ENCODE data around the gene RPL7L1. TPM values are rescaled to one million over a fixed set of nuclear protein-coding genes. Genes with fewer than 3 reads are reported as not detected.
A peak's percentile ranks its signal among the peaks of the same experiment; 100 is the strongest.

Gene RPL7L1
- total and polyA plus RNA-seq, 2 of the 13 experiments (the other 11 are each of a cell fraction or from before 2014, with no cell fraction given), result 51.6 to 179 TPM

DNA sequence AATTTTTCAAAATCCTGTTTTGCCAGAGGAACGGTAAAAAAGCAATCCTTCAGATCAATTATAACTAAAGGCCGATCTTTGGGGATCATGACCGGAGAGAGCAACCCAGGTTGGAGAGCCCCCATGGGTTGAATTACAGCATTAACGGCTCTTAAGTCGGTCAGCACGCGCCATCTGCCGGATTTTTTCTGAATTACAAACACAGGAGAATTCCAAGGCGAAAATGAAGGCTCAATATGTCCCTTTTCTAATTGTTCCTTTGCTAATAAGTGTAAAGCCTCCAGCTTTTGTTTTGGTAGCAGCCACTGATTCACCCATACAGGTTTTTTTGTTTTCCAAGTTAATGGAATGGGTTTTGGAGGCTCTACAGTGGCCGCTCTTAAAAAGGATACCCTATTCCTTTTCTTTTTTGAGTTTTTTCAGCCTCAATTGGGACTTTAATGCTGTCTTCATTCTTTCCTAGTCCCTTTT is 19.5 kb downstream of the RPL7L1 start (continued):
- TF ChIP-seq RAD21 (CRISPR knock-in tag; IDR thresholded peaks at IDR 0.05) (peak; percentile 83), MTF1 (CRISPR knock-in tag; IDR thresholded peaks at IDR 0.05) (no peak), DMAP1 (CRISPR knock-in tag; IDR thresholded peaks at IDR 0.05) (0 out of 2 replicates have a peak, but pooled peaks have one; percentile 24), ZNF44 (CRISPR knock-in tag; IDR thresholded peaks at IDR 0.05) (no peak), HIVEP1 (CRISPR knock-in tag; IDR thresholded peaks at IDR 0.05) (no peak), HOXA3 (CRISPR knock-in tag; IDR thresholded peaks at IDR 0.05) (no peak), RORA (CRISPR knock-in tag; IDR thresholded peaks at IDR 0.05) (no peak), RFXAP (CRISPR knock-in tag; IDR thresholded peaks at IDR 0.05; ENCODE audit: borderline replicate concordance) (no peak), ATAD3A (CRISPR knock-in tag; IDR thresholded peaks at IDR 0.05) (no peak), ZBTB42 (CRISPR knock-in tag; IDR thresholded peaks at IDR 0.05) (no peak), PTBP1 (IDR thresholded peaks at IDR 0.05; ENCODE audit: low read depth, low read length, poor library complexity, severe bottlenecking) (no peak), FOXJ3 (CRISPR knock-in tag; IDR thresholded peaks at IDR 0.05; ENCODE audit: borderline replicate concordance) (no peak), ZNF737 (CRISPR knock-in tag; IDR thresholded peaks at IDR 0.05; ENCODE audit: borderline replicate concordance) (no peak), ZNF883 (CRISPR knock-in tag; IDR thresholded peaks at IDR 0.05; ENCODE audit: not compliant biosample characterization) (no peak), ZNF747 (CRISPR knock-in tag; IDR thresholded peaks at IDR 0.05; ENCODE audit: borderline replicate concordance) (no peak), SMC3 (IDR thresholded peaks at IDR 0.05; ENCODE audit: low read length) (peak; percentile 73), ZNF652 (CRISPR knock-in tag; IDR thresholded peaks at IDR 0.05; ENCODE audit: borderline replicate concordance, low read depth) (0 out of 2 replicates have a peak, but pooled peaks have one; percentile 18), ZNF232 (CRISPR knock-in tag; IDR thresholded peaks at IDR 0.05; ENCODE audit: borderline replicate concordance) (no peak), SIX1 (CRISPR knock-in tag; IDR thresholded peaks at IDR 0.05; ENCODE audit: borderline replicate concordance) (peak; percentile 55; the same call in 1 of the 2 replicates), HDAC2 (CRISPR knock-in tag; IDR thresholded peaks at IDR 0.05) (no peak), ZNF143 (CRISPR knock-in tag; IDR thresholded peaks at IDR 0.05) (no peak), CEBPB (IDR thresholded peaks at IDR 0.05; ENCODE audit: borderline replicate concordance, low read depth, low read length) (no peak), GTF2F1 (IDR thresholded peaks at IDR 0.05; ENCODE audit: low read length) (no peak), MTF2 (CRISPR knock-in tag; IDR thresholded peaks at IDR 0.05; ENCODE audit: borderline replicate concordance) (no peak), SAP130 (CRISPR knock-in tag; IDR thresholded peaks at IDR 0.05; ENCODE audit: low read depth) (0 out of 2 replicates have a peak, but pooled peaks have one; percentile 14), SOX5 (CRISPR knock-in tag; IDR thresholded peaks at IDR 0.05; ENCODE audit: borderline replicate concordance) (0 out of 2 replicates have a peak, but pooled peaks have one; percentile 16), ZNF777 (CRISPR knock-in tag; IDR thresholded peaks at IDR 0.05) (no peak)
- TF ChIP-seq, protein P1, sequence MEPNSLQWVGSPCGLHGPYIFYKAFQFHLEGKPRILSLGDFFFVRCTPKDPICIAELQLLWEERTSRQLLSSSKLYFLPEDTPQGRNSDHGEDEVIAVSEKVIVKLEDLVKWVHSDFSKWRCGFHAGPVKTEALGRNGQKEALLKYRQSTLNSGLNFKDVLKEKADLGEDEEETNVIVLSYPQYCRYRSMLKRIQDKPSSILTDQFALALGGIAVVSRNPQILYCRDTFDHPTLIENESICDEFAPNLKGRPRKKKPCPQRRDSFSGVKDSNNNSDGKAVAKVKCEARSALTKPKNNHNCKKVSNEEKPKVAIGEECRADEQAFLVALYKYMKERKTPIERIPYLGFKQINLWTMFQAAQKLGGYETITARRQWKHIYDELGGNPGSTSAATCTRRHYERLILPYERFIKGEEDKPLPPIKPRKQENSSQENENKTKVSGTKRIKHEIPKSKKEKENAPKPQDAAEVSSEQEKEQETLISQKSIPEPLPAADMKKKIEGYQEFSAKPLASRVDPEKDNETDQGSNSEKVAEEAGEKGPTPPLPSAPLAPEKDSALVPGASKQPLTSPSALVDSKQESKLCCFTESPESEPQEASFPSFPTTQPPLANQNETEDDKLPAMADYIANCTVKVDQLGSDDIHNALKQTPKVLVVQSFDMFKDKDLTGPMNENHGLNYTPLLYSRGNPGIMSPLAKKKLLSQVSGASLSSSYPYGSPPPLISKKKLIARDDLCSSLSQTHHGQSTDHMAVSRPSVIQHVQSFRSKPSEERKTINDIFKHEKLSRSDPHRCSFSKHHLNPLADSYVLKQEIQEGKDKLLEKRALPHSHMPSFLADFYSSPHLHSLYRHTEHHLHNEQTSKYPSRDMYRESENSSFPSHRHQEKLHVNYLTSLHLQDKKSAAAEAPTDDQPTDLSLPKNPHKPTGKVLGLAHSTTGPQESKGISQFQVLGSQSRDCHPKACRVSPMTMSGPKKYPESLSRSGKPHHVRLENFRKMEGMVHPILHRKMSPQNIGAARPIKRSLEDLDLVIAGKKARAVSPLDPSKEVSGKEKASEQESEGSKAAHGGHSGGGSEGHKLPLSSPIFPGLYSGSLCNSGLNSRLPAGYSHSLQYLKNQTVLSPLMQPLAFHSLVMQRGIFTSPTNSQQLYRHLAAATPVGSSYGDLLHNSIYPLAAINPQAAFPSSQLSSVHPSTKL (CRISPR knock-in tag; IDR thresholded peaks at IDR 0.05), result 0 out of 2 replicates have a peak, but pooled peaks have one; percentile 13
- TF ChIP-seq, protein P2, sequence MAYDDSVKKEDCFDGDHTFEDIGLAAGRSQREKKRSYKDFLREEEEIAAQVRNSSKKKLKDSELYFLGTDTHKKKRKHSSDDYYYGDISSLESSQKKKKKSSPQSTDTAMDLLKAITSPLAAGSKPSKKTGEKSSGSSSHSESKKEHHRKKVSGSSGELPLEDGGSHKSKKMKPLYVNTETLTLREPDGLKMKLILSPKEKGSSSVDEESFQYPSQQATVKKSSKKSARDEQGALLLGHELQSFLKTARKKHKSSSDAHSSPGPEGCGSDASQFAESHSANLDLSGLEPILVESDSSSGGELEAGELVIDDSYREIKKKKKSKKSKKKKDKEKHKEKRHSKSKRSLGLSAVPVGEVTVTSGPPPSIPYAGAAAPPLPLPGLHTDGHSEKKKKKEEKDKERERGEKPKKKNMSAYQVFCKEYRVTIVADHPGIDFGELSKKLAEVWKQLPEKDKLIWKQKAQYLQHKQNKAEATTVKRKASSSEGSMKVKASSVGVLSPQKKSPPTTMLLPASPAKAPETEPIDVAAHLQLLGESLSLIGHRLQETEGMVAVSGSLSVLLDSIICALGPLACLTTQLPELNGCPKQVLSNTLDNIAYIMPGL (CRISPR knock-in tag; IDR thresholded peaks at IDR 0.05; ENCODE audit: borderline replicate concordance in 1 of 2, low read depth in 1 of 2), result peak in 1 of 2 experiments; percentile 52; a peak in 1 of 4 replicates
